Lung (tissue), 12 donors: ENCODE results near the gene ANKRD11. TPM values are rescaled to one million over a fixed set of nuclear protein-coding genes. Genes with fewer than 3 reads are reported as not detected.

Source experiments
- ATAC-seq: fragments of 200-7000 bp; cut with Tn5 transposase; one replicate; pipeline ENCODE4 v1.9.1; 2020; ENCODE audit warnings: moderate number of reproducible peaks; ENCODE audit not compliant: insufficient read depth, low FRiP score
- DNase-seq, 3 donors: peaks; one replicate each; pipeline ENCODE4 v3.0.0-alpha.2; 2013 to 2017
- H3K27ac ChIP-seq, 2 donors: one replicate each; pipeline ENCODE4 v1.5.1; 2013; ENCODE audit warnings: mild to moderate bottlenecking in 2 of 2, moderate library complexity in 2 of 2, control low read depth in 1 of 2, inconsistent platforms in 1 of 2, low read depth in 1 of 2, low read length in 1 of 2
- H3K27me3 ChIP-seq, 3 donors: one replicate each; pipeline ENCODE4 v1.5.1; 2013; ENCODE audit warnings: low read length in 2 of 3; ENCODE audit not compliant: control insufficient read depth in 3 of 3, insufficient read depth in 3 of 3
- H3K36me3 ChIP-seq, 4 donors: one replicate each; pipeline ENCODE4 v1.5.1; 2013; ENCODE audit warnings: low read length in 4 of 4, mild to moderate bottlenecking in 1 of 4, moderate library complexity in 1 of 4; ENCODE audit not compliant: control insufficient read depth in 4 of 4, insufficient read depth in 4 of 4
- H3K4me1 ChIP-seq, 5 donors: one replicate each; pipeline ENCODE4 v1.5.1; 2013; ENCODE audit warnings: low read length in 5 of 5, mild to moderate bottlenecking in 2 of 5, moderate library complexity in 1 of 5; ENCODE audit not compliant: control insufficient read depth in 5 of 5, insufficient read depth in 5 of 5
- H3K4me3 ChIP-seq: one replicate; pipeline ENCODE4 v1.5.1; 2013; ENCODE audit warnings: mild to moderate bottlenecking, control low read depth, moderate library complexity
- H3K9ac ChIP-seq, 2 donors: one replicate each; pipeline ENCODE4 v1.5.1; 2013; ENCODE audit warnings: low read length in 2 of 2, control low read depth in 1 of 2; ENCODE audit not compliant: insufficient read depth in 1 of 2
- H3K9me3 ChIP-seq, 4 donors: one replicate each; pipeline ENCODE4 v1.5.1; 2013; ENCODE audit warnings: low read length in 3 of 4, mild to moderate bottlenecking in 1 of 4, moderate library complexity in 1 of 4; ENCODE audit not compliant: control insufficient read depth in 4 of 4, insufficient read depth in 3 of 4
- CTCF ChIP-seq: IDR thresholded peaks from 2 replicates; pipeline ENCODE4 v1.5.1; 2012; ENCODE audit warnings: mild to moderate bottlenecking; ENCODE audit errors: control extremely low read depth, extremely low read depth
- WGBS, 2 donors: extraction: QIAGEN DNeasy Blood & Tissue Kit; methylation state at CpG; one replicate each; pipeline ENCODE4 v1.1.7; 2013; 5-methylcytosine and 5-hydroxymethylcytosine counted together
- polyA plus RNA-seq, 2 donors: library from polyadenylated mRNA; stranded (reverse); fragments of 200-250 nt; gene quantifications; one replicate each; pipeline ENCODE4 v1.2.1, GENCODE V29; 2013
- total RNA-seq, 2 donors: library from RNA; depleted of rRNA in 1 of 2; stranded (reverse); fragments of >200 nt in 1 of 2; gene quantifications; one replicate each; pipeline ENCODE4 v1.2.1, GENCODE V29; 2014 to 2021
- donor health status: control.
- donor health status: control.
- donor health status: Bipolar disorder and iron deficiency.
- donor health status: healthy.
- donor health status: DM: yes; HTN: yes; CAD: no.

ANKRD11 gene
- total and polyA plus RNA-seq, 4 donors: 58.5 to 162 (median 89.5) TPM

GRCh38 chr16:89504091-89504490 is 13.7 kb upstream of the ANKRD11 start:
- no peaks in the 10 kb centered on the region for H3K36me3 ChIP-seq
- no peaks in the 10 kb centered on the region for H3K9me3 ChIP-seq
- no peak overlapping the region for H3K4me3 ChIP-seq
- no peak overlapping the region for H3K9ac ChIP-seq
- ATAC-seq (no peak), DNase-seq (no peak)
- no peak overlapping the region for H3K27ac ChIP-seq
- no peak for TF ChIP-seq CTCF
- H3K4me1 ChIP-seq: peaks cover 10 to 27% (median 15%) of the 10 kb centered on the region in 5 donors
- no peaks in the 10 kb centered on the region for H3K27me3 ChIP-seq
- WGBS, 2 donors: 84 to 91% methylated on average over 7 of the region's 7 CpGs

- Histone ChIP-seq H3K27me3 (no peaks in the 10 kb centered on the region), H3K9me3 (no peaks in the 10 kb centered on the region), H3K4me3 (no peak overlapping the region), H3K9ac (no peak overlapping the region), H3K27ac (peak overlapping the region in 1 of 2 donors; percentile 80), H3K36me3 (peaks cover 0 to 3% (median 0%) of the 10 kb centered on the region in 4 donors), H3K4me1 (peaks cover 10 to 19% (median 15%) of the 10 kb centered on the region in 5 donors)
- DNase-seq: no peak
- no peak for TF ChIP-seq CTCF
- ATAC-seq: peak; percentile 30
- 54 to 76% methylated on average over 21 of the region's 21 CpGs for WGBS, 2 donors
Observed at GRCh38 chr16:89502081-89502843, 11.9 kb upstream of the ANKRD11 start.

GRCh38 chr16:89499767-89500166 is 9.4 kb upstream of the ANKRD11 start:
- no peak for TF ChIP-seq CTCF
- no peak overlapping the region for H3K9ac ChIP-seq
- no peaks in the 10 kb centered on the region for H3K27me3 ChIP-seq
- no peak for ATAC-seq
- peaks cover 0 to 4% (median 0%) of the 10 kb centered on the region in 5 donors for H3K4me1 ChIP-seq
- H3K9me3 ChIP-seq: no peaks in the 10 kb centered on the region
- H3K4me3 ChIP-seq: no peak overlapping the region
- no peak overlapping the region for H3K27ac ChIP-seq
- no peak for DNase-seq
- H3K36me3 ChIP-seq: peaks cover 0 to 3% (median 0%) of the 10 kb centered on the region in 4 donors
- WGBS, 2 donors: 93 to 100% methylated on average over 3 of the region's 3 CpGs
